IPS-15b (cell line): Measurements from ENCODE around the gene B3GNT8.
"Not testable (repeated sequence)": the region's sequence is repeated elsewhere in the genome, so short reads cannot be mapped to it uniquely, and the experiment has no call there.

Experiments used
- H3K27me3 ChIP-seq: one replicate; pipeline ENCODE4 v1.6.1; 2013; ENCODE audit warnings: low read length; ENCODE audit not compliant: control insufficient read depth, insufficient read depth
- H3K36me3 ChIP-seq: one replicate; pipeline ENCODE4 v1.6.1; 2013; ENCODE audit warnings: low read length; ENCODE audit not compliant: control insufficient read depth, insufficient read depth
- H3K4me1 ChIP-seq: one replicate; pipeline ENCODE4 v1.6.1; 2013; ENCODE audit warnings: mild to moderate bottlenecking, low read length; ENCODE audit not compliant: control insufficient read depth, insufficient read depth
- H3K4me3 ChIP-seq: one replicate; pipeline ENCODE4 v1.5.1; 2013; ENCODE audit warnings: low read depth, low read length
- H3K9ac ChIP-seq: one replicate; pipeline ENCODE4 v1.6.1; 2013; ENCODE audit warnings: low read depth, mild to moderate bottlenecking, low read length
- H3K9me3 ChIP-seq: one replicate; pipeline ENCODE4 v1.6.1; 2013; ENCODE audit warnings: mild to moderate bottlenecking, low read length; ENCODE audit not compliant: control insufficient read depth, insufficient read depth

B3GNT8 gene

DNA sequence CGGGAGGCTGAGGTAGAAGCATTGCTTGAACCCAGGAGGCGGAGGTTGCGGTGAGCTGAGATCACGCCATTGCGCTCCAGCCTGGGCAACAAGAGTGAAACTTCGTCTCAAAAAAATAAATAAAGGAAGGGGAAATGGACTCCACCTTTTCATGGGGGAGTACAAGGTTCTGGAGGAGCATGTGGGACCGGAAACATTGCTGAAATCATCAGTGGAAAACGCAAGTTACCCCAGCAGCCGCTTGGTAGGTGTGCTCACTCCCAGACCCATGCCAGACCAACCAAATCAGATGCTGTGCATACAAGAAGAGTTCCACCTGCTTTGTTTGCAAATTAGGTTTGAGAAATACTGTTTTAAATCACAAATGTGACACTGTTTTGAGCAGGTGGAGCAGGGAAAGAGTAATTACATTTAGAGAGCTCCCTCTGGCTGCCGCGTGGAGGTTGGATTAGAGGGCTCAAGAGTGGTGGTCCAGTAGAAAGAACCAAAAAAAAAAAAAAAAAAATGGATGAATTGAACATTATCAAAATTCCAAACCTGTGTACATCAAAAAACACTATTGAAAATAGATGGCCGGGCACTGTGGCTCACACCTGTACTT lies 20.7 kb upstream of the B3GNT8 start:
- Histone ChIP-seq H3K27me3 (peaks cover 16% of the 10 kb centered on the region), H3K4me3 (no peak overlapping the region), H3K4me1 (no peaks in the 10 kb centered on the region), H3K9me3 (no peaks in the 10 kb centered on the region), H3K9ac (no peak overlapping the region), H3K36me3 (no peaks in the 10 kb centered on the region)

DNA sequence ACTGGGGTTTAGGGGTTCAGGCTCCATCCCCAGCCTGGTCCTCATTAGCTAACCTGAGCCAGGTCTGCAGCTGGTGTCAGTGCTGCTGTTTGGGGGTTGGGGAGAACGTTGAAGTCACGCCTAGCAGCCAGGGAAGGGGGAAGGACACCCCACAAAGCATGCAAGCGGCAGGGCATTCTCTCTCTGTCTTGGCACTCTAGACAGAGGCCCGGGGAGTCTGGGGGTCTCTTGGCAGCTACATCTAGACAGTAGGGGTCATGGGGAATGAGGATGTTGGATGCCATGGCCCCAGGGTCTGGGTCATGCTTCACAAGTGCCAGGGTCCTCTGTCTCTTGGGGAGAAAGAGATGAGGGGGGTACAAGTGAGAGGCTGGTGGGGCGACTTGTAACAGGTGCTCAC lies 18.4 kb upstream of the B3GNT8 start:
- no peak overlapping the region for H3K9ac ChIP-seq
- H3K27me3 ChIP-seq: peaks cover 16% of the 10 kb centered on the region

DNA sequence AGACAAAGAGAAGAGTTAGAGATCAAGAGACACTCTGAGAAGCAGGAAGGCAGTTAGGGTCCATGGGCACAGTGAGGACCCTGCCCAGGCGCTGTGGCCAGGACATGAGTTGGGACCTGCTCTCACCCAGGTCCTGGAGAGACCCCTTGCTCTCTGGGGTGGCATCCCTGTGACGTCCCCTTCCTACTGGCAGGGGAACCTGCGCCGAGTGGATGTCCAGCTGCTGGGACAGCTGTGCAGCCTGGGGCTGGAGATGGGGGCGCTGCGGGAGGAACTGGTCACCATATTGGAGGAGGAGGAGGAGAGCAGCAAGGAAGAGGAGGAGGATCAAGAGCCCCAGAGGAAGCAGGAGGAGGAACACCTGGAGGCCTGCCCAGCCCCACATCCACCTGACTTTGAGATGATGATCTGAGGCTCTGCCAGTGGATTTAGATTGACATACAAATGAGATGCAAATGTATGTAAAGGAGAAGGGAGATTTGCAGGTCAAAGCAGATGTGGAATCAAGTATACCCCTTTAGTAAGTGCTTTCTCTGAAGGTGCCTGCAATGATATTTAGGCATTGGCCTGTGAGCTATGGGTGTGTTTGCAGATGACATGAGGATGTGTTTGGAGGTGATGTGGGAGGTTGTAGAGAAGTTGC lies 16.8 kb upstream of the B3GNT8 start:
- Histone ChIP-seq H3K27me3 (peaks cover 14% of the 10 kb centered on the region), H3K4me1 (no peaks in the 10 kb centered on the region), H3K36me3 (no peaks in the 10 kb centered on the region), H3K4me3 (no peak overlapping the region), H3K9ac (no peak overlapping the region), H3K9me3 (no peaks in the 10 kb centered on the region)

More for the DNA sequence above, 18.4 kb upstream of the B3GNT8 start:
- Histone ChIP-seq H3K9me3 (no peaks in the 10 kb centered on the region), H3K4me3 (no peak overlapping the region), H3K36me3 (no peaks in the 10 kb centered on the region), H3K4me1 (no peaks in the 10 kb centered on the region)

DNA sequence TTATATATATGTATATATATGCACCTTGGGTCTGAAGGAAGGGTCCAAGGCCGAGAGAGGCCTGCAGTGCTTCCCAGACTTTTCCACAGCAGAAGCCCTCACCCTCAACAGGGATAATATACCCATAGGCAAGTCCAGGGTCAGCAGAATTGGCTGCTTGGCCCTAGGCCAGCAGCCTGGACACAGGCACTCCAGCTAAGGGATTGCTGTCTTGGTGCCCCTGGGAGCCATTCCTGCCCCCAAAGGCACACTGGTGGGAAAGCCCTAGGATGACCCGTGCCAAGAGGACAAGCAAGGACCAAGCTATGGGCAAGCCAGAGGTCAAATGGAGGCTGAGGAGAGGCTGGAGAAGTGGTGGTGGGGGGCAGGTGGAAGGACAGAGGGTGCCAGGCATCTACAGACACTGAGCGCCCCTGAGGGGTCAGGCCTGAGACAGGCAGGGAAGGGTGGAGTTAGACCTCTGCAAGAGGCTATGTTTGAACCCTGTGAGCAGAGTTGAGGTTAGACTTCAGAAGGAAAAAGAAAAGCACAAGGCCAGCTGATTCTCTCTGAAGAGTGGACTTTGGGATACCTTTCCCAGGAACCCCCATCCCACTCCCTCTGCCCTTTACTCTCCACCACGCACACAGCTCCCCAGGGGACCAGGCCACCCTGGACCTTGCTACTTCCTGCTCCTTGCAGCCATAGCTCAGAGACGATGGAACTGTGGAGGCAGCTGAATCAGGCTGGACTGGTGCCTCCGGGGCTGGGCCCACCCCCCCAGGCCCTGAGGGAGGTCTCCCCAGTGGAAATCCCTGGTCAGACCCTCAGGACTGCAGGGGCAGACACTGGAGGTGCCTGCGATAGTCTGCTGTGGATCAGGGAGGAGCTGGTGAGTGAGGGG lies 15.5 kb upstream of the B3GNT8 start, which contains the start of gene ERICH4:
Gene ERICH4 (plus strand): TSS at position 684 of the 883 bp plus-strand sequence. CDS start 14 bp downstream, at position 698.
- Histone ChIP-seq H3K9ac (no peak within 1 kb of the TSS), H3K4me3 (no peak within 1 kb of the TSS), H3K4me1 (no peaks in the 10 kb centered on the region), H3K27me3 (peaks cover 6% of the 10 kb centered on the region), H3K36me3 (no peaks in the 10 kb centered on the region), H3K9me3 (no peaks in the 10 kb centered on the region)

DNA sequence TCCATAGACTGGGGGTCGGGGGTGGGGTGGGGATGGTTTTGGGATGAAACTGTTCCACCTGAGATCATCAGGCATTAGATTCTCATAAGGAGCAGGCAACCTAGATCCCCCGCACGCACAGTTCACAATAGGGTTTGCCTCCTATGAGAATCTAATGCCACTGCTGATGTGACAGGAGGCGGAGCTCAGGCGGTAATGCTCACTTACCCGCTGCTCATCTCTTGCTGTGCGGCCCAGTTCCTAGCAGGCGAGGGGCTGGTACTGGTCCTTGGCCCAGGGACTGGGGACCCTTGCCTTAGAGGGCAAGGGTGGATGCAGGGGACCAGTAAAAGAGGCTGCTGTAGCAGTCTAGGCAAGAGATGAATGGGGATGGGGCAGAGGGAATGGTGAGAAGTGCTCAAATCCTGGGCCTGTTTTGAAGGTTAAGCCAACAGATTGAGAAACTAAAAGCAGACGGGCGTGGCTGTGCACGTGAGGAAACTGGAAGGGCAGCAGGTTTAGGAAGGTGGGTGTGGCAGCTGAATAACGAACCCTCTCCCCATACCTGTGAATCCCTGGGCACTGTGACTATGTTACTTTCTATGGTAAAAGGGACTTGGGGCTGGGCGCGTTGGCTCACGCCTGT lies 14.3 kb upstream of the B3GNT8 start:
- H3K9ac ChIP-seq: no peak overlapping the region
- H3K4me3 ChIP-seq: no peak overlapping the region
- H3K27me3 ChIP-seq: peaks cover 2% of the 10 kb centered on the region
- H3K36me3 ChIP-seq: no peaks in the 10 kb centered on the region
- H3K4me1 ChIP-seq: no peaks in the 10 kb centered on the region
- no peaks in the 10 kb centered on the region for H3K9me3 ChIP-seq

DNA sequence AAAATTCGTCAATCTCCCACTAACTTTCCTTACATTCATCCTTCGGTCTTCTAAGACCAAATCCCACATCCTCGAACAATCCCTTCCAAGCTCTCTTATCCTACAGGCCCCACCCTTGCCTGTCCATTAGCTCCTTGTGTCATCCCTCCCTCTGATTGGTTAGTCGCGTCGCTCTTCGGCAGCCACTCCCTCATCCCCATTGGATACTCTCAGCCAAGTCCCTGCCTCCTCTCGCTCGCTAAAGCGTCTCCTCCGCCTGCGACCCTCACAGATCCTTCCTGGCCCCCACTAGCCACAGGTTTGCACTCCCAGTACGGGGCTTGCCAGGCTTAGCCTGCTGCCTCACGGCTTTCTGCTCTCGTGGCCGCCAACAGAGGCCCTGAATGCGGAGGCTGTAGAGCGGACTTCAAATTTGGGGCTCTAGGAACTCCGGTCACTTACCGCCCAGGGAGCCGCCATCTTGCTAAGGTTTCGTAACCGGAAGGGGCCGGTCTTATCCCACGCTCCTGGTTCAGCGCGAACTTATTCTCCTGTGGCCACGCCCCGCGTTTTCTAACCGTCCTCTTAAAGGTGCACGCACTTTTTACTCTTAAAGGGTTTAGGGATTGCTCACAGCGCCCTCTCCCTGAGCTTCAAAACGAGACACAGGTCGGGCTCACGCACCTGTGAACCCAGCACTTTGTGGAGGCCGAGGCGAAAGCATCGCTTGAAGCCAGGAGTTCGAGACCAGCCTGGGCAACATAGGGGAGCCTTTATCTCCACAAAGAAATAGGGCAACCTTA lies 12.5 kb upstream of the B3GNT8 start, which contains the start of gene DMAC2:
Gene DMAC2 (minus strand): TSS at position 472 of the 782 bp plus-strand sequence. CDS start 13 bp downstream, at position 459.
- Histone ChIP-seq H3K4me1 (no peaks in the 10 kb centered on the region), H3K27me3 (no peaks in the 10 kb centered on the region)

DNA sequence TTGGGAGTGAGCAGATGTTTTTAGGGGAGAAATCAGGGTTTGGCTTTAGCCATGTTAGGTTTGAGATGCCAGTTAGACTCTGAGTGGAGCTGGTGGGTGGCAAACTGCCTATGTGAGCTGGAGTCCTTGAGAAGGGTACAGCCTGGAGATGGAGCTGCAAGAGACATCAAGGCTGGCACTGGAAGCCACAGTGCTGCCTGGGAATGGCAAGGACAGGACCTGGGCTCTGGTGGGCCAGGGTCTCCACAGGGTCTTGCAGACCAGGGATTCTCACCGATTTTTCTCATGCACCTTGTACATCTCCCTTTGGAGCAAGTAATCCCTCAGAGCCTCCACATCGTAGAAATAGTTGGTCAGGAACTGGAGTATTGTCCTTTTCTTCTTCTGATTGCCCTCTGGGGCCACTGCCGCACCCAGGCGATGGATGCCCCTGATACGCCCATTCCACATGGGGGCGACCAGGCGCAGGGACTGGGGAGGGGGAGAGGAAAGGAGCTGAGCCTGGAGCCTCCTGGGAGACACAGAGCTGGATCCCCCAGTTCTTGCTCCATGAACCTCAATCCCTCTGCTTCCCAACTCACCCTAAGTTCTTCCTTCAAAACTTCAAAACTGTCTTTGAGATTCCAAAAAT lies 10.9 kb upstream of the B3GNT8 start:
- Histone ChIP-seq H3K4me3 (no peak overlapping the region), H3K4me1 (no peaks in the 10 kb centered on the region), H3K36me3 (no peaks in the 10 kb centered on the region), H3K9me3 (no peaks in the 10 kb centered on the region), H3K9ac (no peak overlapping the region), H3K27me3 (no peaks in the 10 kb centered on the region)

More for the DNA sequence above, 12.5 kb upstream of the B3GNT8 start, which contains the start of gene DMAC2:
- H3K9ac ChIP-seq: peak within 1 kb of the TSS; percentile 99
- H3K9me3 ChIP-seq: no peaks in the 10 kb centered on the region
- no peaks in the 10 kb centered on the region for H3K36me3 ChIP-seq
- H3K4me3 ChIP-seq: peak within 1 kb of the TSS; percentile 100

DNA sequence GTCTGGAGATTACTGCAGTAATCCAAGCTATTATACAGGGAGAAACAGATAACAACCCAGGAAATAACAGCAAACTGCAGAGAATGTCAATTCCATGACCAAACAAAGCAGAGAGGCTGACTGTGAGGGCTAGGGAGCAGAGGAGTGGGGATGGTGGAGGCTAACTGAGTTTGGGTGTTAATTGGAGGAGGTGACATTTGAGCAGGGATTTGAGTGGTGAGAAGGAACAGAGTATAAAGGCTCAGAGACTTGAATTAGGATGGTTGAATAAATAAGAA lies 9.4 kb upstream of the B3GNT8 start:
- H3K9me3 ChIP-seq: no peaks in the 10 kb centered on the region
- no peak overlapping the region for H3K4me3 ChIP-seq
- H3K36me3 ChIP-seq: peaks cover 11% of the 10 kb centered on the region
- no peaks in the 10 kb centered on the region for H3K27me3 ChIP-seq
- no peak overlapping the region for H3K9ac ChIP-seq
- H3K4me1 ChIP-seq: no peaks in the 10 kb centered on the region

DNA sequence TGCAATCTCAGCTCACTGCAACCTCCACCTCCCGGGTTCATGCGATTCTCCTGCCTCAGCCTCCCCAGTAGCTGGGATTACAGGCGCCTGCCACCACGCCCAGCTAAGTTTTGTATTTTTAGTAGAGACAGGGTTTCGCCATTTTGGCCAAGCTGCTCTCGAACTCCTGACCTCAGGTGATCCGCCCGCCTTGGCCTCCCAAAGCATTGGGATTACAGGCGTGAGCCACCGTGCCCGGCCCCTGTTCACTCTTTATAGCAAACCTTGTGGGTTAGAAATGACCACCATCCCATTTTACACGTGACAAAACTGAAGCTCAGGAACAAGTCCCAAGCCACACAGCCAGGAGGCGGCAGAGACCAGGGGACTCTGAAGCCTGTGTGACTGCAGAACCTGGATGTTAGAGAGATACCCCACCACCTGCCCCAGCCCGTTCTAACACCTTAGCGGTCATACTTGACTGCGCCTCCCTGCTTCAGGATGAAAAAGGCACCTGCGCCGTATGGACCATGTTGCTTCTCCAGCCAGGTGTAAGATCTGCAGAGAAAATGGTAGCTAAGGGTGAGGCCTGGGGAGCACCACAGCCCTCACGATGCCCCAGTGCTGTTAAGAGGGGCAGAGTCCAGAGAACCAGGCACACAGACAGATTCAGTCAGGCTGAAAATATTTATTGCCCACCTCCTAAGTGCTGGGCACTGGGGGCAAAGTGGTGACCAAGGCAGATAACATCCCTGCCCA lies 8.9 kb upstream of the B3GNT8 start:
- peaks cover 15% of the 10 kb centered on the region for H3K36me3 ChIP-seq
- no peaks in the 10 kb centered on the region for H3K9me3 ChIP-seq
- H3K9ac ChIP-seq: no peak overlapping the region
- no peaks in the 10 kb centered on the region for H3K4me1 ChIP-seq
- H3K4me3 ChIP-seq: no peak overlapping the region
- H3K27me3 ChIP-seq: no peaks in the 10 kb centered on the region

DNA sequence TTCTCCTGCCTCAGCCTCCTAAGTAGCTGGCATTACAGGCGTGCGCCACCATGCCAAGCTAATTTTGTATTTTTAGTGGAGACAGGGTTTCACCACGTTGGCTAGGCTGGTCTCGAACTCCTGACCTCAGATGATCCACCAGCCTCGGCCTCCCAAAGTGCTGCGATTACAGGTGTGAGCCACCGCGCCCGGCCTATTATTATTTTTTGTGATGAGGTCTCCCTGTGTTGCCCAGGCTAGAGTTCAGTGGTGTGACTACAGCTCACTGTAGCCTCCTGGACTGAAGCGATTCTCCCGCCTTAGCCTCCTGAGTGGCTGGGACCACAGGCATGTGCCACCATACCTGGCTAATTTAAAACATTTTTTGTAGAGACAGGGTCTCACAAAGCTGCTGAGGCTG lies 8.2 kb upstream of the B3GNT8 start:
- not testable (repeated sequence) for H3K9me3 ChIP-seq, H3K9ac ChIP-seq, H3K27me3 ChIP-seq, H3K4me3 ChIP-seq, H3K4me1 ChIP-seq
- peaks cover 19% of the 10 kb centered on the region for H3K36me3 ChIP-seq
